Hematopoietic multipotent progenitor cell treated with erythropoietin and hydrocortisone succinate and interleukin-3 and kit ligand, for 15 days (in vitro differentiated cells): ENCODE measurements around the gene IL11.

Experiments used
- DNase-seq: peaks from one replicate; pipeline ENCODE4 v3.0.0-alpha.2; 2015; ENCODE audit warnings: low spot score

IL11 gene

GRCh38 chr19:55324662-55325061 lies 45.6 kb downstream of the IL11 start:
- DNase-seq: no peak

- DNase-seq: no peak
These were observed 47.9 kb downstream of the IL11 start for GRCh38 chr19:55322204-55322885.

- no peak for DNase-seq
These were observed 48.7 kb downstream of the IL11 start for GRCh38 chr19:55321466-55322137.

- DNase-seq: no peak
These were observed 49.3 kb downstream of the IL11 start for GRCh38 chr19:55320844-55321419.

DNA sequence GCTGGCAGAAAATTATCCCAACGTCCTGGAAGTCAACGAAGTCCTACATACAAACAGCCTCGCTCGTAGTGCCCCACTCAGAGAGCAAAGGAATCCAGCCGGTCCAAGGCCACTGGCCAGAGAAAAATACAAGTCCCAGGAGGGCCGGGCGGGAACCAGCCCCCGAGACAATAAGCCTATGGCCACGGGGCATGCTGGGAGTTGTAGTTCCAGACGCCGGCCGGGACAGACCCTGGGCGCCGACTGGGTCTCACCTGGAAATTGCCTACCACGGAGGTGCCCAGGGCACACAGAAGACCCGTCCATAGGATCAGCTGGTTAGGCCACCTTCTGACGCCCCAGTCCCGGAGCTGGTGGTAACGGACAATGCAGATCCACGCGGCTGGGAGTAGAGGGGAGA lies 50.5 kb downstream of the IL11 start:
- no peak for DNase-seq

GRCh38 chr19:55316646-55317045 lies 53.6 kb downstream of the IL11 start:
- DNase-seq: no peak

- DNase-seq: no peak
These were observed 54.2 kb downstream of the IL11 start for GRCh38 chr19:55315956-55316525.

- no peak for DNase-seq
These were observed 55.9 kb downstream of the IL11 start for GRCh38 chr19:55314396-55314795.
